ENCODE data around the gene CWC22.
A peak's percentile ranks its signal among the peaks of the same experiment; 100 is the strongest.
"Not testable (repeated sequence)": the region's sequence is repeated elsewhere in the genome, so short reads cannot be mapped to it uniquely, and the experiment has no call there.

CWC22 gene

DNA sequence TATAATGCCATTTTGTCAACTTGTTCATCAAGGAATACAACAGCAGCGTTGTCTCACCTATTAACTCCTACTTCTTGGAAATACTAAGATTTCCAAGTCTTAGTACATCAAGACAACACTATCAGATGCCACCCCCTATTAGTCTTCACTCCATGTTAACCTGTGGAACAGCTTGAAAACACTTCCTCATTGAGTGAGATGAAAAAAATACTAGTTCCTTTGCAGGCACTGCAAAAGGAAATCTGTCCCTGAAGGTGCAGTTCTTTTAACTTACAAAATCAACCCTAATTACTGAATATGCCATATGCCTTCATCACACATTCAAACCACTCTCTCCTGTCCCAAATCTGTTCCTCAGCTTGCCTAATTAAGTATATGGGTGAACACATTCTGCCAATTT is 4.0 kb downstream of the CWC22 start:
- no peak for DNase-seq (ENCODE audit: low read depth)

DNA sequence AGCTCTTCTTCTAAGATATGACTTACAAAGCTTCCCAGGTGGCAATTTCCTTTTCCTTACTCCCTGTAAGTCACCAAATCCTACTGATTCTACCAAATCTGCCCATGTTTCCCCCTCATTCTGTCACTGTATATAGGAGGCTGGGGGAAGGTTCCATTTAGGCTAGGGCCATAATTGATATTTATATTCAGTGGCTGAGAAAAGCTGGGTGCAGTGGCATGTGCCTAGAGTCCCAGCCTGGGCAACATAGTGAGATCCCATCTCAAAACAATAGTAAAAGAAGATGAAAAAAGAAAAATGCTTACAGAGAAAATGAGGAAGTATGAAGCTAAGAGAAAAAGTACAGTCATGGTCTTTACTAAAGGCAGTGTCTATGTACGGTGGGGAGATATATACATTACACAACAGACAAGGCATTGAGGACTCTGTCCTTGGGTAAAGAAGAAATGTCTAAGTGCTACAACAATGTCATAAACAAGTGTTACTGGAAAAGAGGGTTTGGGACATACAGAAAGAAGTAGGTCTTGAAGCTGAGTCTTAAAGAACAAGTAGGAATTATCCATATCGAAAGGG is 4.8 kb downstream of the CWC22 start:
- DNase-seq (ENCODE audit: low read depth): no peak

- DNase-seq (ENCODE audit: low read depth): no peak
Measured at GRCh38 chr2:180001726-180002125, 5.4 kb downstream of the CWC22 start.

GRCh38 chr2:180000434-180000833 is 6.7 kb downstream of the CWC22 start:
- no peak for DNase-seq (ENCODE audit: low read depth)

DNA sequence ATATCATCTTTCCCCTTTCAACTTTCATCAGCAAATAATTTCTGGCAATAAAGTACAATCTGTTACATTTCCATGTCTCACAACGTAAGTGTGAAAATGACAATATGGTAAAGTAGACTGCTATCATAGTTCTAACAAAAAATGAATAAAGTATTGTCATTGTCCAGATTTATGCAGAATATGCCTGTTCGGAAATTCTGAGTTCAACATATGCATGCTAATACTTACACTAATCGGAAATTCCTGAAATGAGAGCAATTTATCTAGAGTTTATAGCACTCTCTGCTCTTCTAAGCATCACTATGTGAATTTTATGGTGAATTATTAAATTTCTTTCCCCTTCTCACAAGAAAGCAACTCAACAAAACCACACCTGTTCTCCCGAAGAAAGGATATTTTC is 8.1 kb downstream of the CWC22 start:
- DNase-seq (ENCODE audit: low read depth): no peak

GRCh38 chr2:179995741-179996515 is 11.2 kb downstream of the CWC22 start:
- DNase-seq (ENCODE audit: low read depth): no peak

DNA sequence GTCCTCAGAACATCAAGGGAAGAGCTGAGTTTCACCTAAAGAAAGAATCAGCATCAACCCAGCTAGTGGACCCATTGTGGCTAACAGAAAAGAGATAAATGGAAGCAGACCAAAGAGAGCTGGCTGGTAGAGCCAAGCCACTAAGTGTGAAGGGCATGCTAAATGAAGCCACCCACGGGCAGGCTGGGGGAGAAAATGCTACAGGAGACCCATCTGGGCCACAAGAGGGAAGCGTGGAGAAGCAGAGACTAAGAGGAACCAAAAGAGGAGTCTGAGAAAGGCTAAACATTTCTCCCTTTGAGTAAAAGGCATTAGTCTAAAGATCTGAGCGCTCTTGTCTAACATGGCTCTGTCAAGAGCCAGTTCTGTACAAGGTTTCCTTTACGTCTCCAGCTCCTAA is 15.8 kb downstream of the CWC22 start:
- DNase-seq (ENCODE audit: low read depth): no peak

DNA sequence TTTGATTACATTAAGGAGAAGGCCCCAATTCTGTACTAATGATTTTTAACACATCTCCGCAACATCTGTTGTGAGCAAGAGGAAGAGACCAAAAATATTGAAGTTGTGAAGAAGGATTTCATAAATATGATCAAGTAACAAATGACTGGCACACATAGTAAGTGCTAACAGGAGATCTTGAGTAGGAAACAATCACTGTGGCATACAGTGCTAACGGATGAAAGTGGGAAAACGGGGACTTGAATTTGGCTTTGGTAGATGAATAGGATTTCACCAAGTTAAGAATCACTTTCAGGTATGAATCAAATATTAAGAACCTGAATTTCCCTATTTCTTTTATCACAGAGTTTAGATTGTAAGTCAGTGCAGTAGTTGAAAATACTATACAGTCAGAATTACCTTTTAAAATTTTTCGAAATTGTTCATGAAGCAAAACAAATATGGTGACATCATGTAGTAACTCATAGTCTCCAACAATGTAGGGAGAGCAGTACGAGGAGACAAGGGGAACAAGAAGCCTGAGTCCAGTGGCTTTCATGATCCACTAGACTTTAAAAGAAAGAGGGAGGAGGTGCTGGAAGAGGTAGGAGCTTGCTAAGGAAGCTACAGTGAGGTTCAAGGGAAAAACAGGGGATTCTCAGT is 16.3 kb downstream of the CWC22 start:
- no peak for DNase-seq (ENCODE audit: low read depth)

GRCh38 chr2:179987916-179988315 is 19.2 kb downstream of the CWC22 start:
- no peak for DNase-seq (ENCODE audit: low read depth)

DNA sequence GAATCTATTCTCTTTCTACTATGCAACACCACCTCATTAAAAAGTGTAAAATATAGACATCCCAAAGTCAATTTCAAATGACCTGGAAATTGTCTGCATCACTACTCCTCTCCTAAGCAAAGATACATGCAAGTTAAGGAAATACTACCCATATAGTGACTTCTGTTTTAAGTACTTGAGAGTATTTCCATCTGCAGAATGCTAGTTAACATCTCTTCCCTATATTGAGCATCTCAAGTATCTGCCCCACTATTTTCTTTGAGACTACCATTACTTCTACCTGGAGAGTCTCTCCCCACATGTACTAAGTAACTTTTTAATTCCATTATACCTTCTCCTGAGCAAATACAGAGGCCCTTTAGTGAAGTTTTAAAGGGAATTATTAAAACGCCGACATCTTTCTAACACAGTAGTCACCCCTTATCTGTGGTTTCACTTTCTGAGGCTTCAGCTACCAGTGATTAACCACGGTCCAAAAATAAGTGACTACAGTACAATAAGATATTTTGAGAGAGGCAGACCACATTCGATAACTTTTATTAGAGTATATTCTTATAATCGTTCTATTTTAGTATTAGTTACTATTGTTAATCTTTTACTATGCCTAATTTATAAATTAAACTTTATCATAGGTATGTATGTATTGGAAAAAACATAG is 21.8 kb downstream of the CWC22 start:
- DNase-seq (ENCODE audit: low read depth): no peak

- DNase-seq (ENCODE audit: low read depth): no peak
Measured at GRCh38 chr2:179983250-179983932, 23.7 kb downstream of the CWC22 start.

DNA sequence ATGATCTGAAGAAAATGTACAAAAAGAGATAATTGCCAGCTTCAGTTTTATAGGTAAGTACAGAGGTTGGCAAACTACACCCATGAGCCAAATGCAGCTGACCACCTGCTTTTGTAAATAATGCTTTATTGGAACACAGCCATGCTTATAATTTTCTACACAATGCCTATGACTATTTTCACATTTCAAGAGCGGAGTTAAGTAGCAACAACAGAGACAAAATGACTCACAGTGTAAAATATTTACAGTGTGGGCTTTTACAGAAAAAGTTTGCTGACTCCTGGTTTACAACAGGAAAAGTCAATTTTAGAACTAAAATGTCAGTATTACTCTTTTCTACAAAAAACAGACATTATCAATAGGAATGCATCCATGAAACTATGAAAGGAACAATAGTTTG is 26.0 kb downstream of the CWC22 start:
- DNase-seq (ENCODE audit: low read depth): peak; percentile 7

- no peak for DNase-seq (ENCODE audit: low read depth)
Measured at GRCh38 chr2:179974761-179975160, 32.3 kb downstream of the CWC22 start.

- DNase-seq (ENCODE audit: low read depth): no peak
Measured at GRCh38 chr2:179966778-179967394, 40.2 kb downstream of the CWC22 start.

GRCh38 chr2:179965291-179966258 is 41.5 kb downstream of the CWC22 start:
- no peak for DNase-seq (ENCODE audit: low read depth)

DNA sequence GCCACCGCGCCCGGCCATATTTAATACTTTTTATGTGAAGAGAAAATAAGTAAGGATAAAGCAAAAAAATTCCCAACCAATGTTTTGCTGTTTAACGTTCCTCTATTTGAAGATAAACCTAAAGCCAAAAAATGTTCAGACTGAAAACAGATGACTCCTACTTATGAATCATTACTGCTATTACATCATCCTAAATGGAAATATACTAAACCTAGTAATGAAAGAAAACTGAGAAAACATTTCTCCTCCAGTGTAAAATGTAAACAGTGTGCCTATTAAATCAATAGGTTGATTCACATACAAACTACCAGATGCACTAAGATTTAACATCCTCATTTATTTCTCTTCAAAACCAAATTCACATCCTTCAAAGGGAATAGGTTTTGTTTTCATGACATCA is 43.5 kb downstream of the CWC22 start:
- DNase-seq (ENCODE audit: low read depth): peak; percentile 10

- not testable (repeated sequence) for DNase-seq (ENCODE audit: low read depth)
Measured at GRCh38 chr2:179958251-179958650, 48.8 kb downstream of the CWC22 start.

DNA sequence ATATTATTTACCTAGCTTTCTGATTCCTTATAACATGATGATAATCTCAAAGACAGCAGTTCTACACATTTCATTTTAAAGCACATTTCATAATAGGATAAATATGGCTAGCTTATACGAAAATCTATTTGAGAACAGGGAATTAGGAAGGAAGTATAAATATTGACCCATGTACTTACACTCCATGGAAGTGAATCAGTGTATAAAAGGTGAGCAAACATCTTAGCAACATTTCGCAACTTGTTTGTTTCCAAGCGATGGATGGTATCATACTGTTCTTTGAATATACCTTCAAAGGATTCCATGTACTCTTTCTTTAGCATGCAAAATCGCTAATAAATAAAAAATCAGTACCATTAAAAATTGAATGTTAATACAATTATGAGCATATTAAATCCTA is 53.1 kb downstream of the CWC22 start:
- DNase-seq (ENCODE audit: low read depth): no peak

DNA sequence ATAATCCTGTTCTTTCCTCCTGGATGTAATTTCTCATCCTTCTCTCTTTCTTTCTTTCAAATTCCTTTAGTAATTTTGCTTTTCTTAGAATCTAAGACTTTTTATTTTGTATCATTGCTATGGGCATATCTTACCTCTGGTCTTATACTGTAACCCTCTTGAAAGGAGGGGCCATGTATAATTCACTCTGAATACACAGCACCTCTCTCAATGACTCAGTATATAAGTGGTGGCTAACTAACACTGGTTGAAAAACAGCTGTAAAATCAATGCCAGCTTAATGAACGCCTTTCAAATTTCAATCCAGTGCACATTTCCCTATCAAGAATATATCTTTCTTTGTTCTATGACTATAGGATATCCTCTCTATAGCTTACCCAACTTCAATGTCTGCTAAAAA is 53.7 kb downstream of the CWC22 start:
- DNase-seq (ENCODE audit: low read depth): no peak

DNA sequence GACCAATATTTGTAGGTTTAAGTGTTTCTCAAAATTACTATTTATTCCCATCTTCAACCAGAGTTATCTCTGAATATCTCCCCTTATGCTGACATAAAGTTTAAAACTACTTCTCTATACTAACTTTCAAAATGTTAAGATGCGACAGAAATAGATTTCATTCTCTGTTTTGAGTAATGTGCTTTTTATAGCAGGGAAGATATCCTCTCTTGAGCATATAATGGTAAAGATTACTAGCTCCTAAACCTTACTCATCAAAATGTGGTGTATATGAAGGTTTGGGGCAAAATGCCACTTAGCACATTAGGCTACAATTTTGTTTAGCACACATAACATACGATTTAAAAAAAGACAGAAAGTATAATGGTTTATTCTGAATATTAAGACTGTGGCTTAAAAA is 54.4 kb downstream of the CWC22 start:
- no peak for DNase-seq (ENCODE audit: low read depth)

- DNase-seq (ENCODE audit: low read depth): no peak
Measured at GRCh38 chr2:179951680-179952079, 55.4 kb downstream of the CWC22 start.
